Spleen (tissue), 7 donors: ENCODE data around the gene ADGRL3.

ENCODE experiments used
- POLR2A ChIP-seq, 3 donors: fragments of 450-650 bp; IDR thresholded peaks; one replicate each; pipeline ENCODE4 v1.5.1; 2017; ENCODE audit warnings: antibody characterized with exemption in 3 of 3, mild to moderate bottlenecking in 1 of 3
- POLR2AphosphoS5 ChIP-seq, 3 donors: sonication (generic); formaldehyde crosslinking; IDR thresholded peaks; one replicate each; pipeline ENCODE4 v1.5.1; 2017; ENCODE audit warnings: antibody characterized with exemption in 3 of 3
- TF ChIP-seq, protein P1 (sequence below), 11 experiments: fragments of 200-600 bp in 7 of 11; fragments of 450-650 bp in 4 of 11; sonication (generic) in 4 of 11; IDR thresholded peaks in 8 of 11; conservative IDR thresholded peaks in 3 of 11; 1 replicate in 7 of 11; 2 replicates in 4 of 11; pipeline versions ENCODE4 v1.4.0 to v1.8.0; 2016 to 2021; ENCODE audit warnings: antibody characterized with exemption in 11 of 11, inconsistent platforms in 4 of 11, mild to moderate bottlenecking in 1 of 11
- donor health status: DM: no; HTN: no; CAD: no; lungs with moderate emphysema.
- donor health status: DM: no; HTN: no; CAD: no.
- donor health status: DM: no; HTN: no; CAD: no.

DNA sequence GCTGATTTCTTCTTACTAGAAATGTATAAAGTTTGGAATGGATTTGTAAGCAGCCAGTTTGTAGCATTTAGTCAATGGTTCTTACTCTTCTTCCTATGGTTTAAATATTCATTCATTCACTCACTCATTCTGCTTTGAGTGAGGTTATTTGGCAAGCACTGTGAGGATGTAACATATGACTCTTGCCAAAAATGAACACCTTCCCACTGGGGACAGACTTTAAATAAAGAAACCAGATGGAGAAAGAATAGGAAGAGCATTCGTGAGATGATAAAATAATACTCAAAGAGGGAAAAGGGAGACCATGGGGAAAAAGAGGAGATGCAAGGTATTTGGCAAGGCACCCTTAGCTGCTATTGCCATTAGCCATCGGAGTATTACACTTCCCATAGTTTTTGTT is 586.1 kb downstream of the ADGRL3 start:
- TF ChIP-seq POLR2A (IDR thresholded peaks at IDR 0.05) (no peak), POLR2AphosphoS5 (IDR thresholded peaks at IDR 0.05) (no peak)
- TF ChIP-seq, protein P1, sequence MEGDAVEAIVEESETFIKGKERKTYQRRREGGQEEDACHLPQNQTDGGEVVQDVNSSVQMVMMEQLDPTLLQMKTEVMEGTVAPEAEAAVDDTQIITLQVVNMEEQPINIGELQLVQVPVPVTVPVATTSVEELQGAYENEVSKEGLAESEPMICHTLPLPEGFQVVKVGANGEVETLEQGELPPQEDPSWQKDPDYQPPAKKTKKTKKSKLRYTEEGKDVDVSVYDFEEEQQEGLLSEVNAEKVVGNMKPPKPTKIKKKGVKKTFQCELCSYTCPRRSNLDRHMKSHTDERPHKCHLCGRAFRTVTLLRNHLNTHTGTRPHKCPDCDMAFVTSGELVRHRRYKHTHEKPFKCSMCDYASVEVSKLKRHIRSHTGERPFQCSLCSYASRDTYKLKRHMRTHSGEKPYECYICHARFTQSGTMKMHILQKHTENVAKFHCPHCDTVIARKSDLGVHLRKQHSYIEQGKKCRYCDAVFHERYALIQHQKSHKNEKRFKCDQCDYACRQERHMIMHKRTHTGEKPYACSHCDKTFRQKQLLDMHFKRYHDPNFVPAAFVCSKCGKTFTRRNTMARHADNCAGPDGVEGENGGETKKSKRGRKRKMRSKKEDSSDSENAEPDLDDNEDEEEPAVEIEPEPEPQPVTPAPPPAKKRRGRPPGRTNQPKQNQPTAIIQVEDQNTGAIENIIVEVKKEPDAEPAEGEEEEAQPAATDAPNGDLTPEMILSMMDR (IDR thresholded peaks at IDR 0.05 in 8 of 11, conservative IDR thresholded peaks at IDR 0.05 in 3 of 11), result no peak
